K562 (cell line): Measurements from ENCODE around the gene LDLR. TPM values are rescaled to one million over a fixed set of nuclear protein-coding genes. Genes with fewer than 3 reads are reported as not detected.

Experiments used
- ATAC-seq: fragments of 200-7000 bp; cut with Tn5 transposase; 3 replicates; pipeline ENCODE4 v1.9.1; 2020; ENCODE audit warnings: moderate library complexity
- BruUV-seq: library from RNA; stranded (reverse); fragments of 400-500 nt; replicated peaks from 2 replicates; lab custom pipeline; 2021; lab: Mats Ljungman, UMichigan
- CTCF ChIA-PET: fragments of 300-600 bp; formaldehyde crosslinking; extraction: SDS; loops from one replicate; lab custom pipeline; 2021; ENCODE audit warnings: low intra/inter-chr PET ratio; lab: Yijun Ruan, JAX
- POLR2A ChIA-PET: fragments of 300-600, 350-650 bp; sonication (Branson Sonifier 250); formaldehyde crosslinking; extraction: SDS; loops from one replicate; lab custom pipeline; 2021; ENCODE audit warnings: antibody characterized with exemption, inconsistent platforms; lab: Yijun Ruan, JAX
- DNase-seq, 4 experiments: peaks; one replicate each; pipeline versions ENCODE4 v3.0.0 to v3.0.0-alpha.2; 2011 to 2018; ENCODE audit warnings: low spot score in 3 of 4, mixed read lengths in 3 of 4; ENCODE audit errors: extremely low read depth in 1 of 4
- FAIRE-seq: peaks from 2 replicates; lab custom pipeline; 2011; peaks lifted over from hg19 to GRCh38; lab: Jason Lieb, UNC
- H2AFZ ChIP-seq: 2 replicates; pipeline ENCODE4 v1.6.0; 2011; ENCODE audit warnings: low read depth, low read length, control low read depth, inconsistent platforms
- H3K27ac ChIP-seq: fragments of 200-600 bp; 3 replicates; pipeline ENCODE4 v1.8.0; 2011; ENCODE audit warnings: low read depth, mild to moderate bottlenecking, control low read depth, inconsistent platforms, low read length, moderate library complexity, mixed read lengths; ENCODE audit errors: extremely low read depth
- H3K27me3 ChIP-seq, 2 experiments: fragments of 300-600 bp in 1 of 2; 2 replicates in 1 of 2; 3 replicates in 1 of 2; pipeline versions ENCODE4 v1.6.0 to v1.8.0; 2011; ENCODE audit warnings: inconsistent platforms in 2 of 2, low read length in 2 of 2, mild to moderate bottlenecking in 1 of 2, mixed read lengths in 1 of 2, moderate library complexity in 1 of 2; ENCODE audit not compliant: control insufficient read depth in 2 of 2, insufficient read depth in 2 of 2
- H3K36me3 ChIP-seq: fragments of 300-600 bp; 3 replicates; pipeline ENCODE4 v1.8.0; 2011; ENCODE audit warnings: mild to moderate bottlenecking, low read length, inconsistent platforms; ENCODE audit not compliant: control insufficient read depth, insufficient read depth
- H3K4me1 ChIP-seq, 2 experiments: fragments of 200-600 bp in 1 of 2; replicated peaks in 1 of 2; 2 replicates in 1 of 2; 3 replicates in 1 of 2; pipeline versions ENCODE4 v1.5.1 to v1.8.0; 2011; ENCODE audit warnings: inconsistent platforms in 2 of 2, low read length in 2 of 2, mild to moderate bottlenecking in 1 of 2, mixed read lengths in 1 of 2, moderate library complexity in 1 of 2; ENCODE audit not compliant: control insufficient read depth in 2 of 2, insufficient read depth in 2 of 2
- H3K4me2 ChIP-seq: 2 replicates; pipeline ENCODE4 v1.6.1; 2011; ENCODE audit warnings: low read length, control low read depth, inconsistent platforms, mixed read lengths; ENCODE audit not compliant: insufficient read depth
- H3K4me3 ChIP-seq: fragments of 200-600 bp; sonication (generic), shearing (Covaris generic); 2 replicates; pipeline ENCODE4 v1.5.1; 2016; ENCODE audit warnings: control low read depth, inconsistent platforms
- H3K79me2 ChIP-seq: fragments of 200-600 bp; 3 replicates; pipeline ENCODE4 v1.8.0; 2011; ENCODE audit warnings: low read length, inconsistent platforms; ENCODE audit not compliant: control insufficient read depth, insufficient read depth
- H3K9ac ChIP-seq, 2 experiments: 2 replicates each; pipeline versions ENCODE4 v1.6.0 to v1.6.1; 2011; ENCODE audit warnings: low read depth in 2 of 2, low read length in 2 of 2, control low read depth in 1 of 2, inconsistent platforms in 1 of 2, mild to moderate bottlenecking in 1 of 2, mixed read lengths in 1 of 2; ENCODE audit not compliant: insufficient read depth in 1 of 2
- H3K9me1 ChIP-seq: one replicate; pipeline ENCODE4 v1.6.0; 2011; ENCODE audit warnings: inconsistent platforms, mild to moderate bottlenecking, low read length, moderate library complexity; ENCODE audit not compliant: control insufficient read depth, insufficient read depth
- H3K9me3 ChIP-seq: replicated peaks from 2 replicates; pipeline ENCODE4 v1.5.1; 2011; ENCODE audit warnings: low read depth, low read length, inconsistent platforms; ENCODE audit not compliant: control insufficient read depth, insufficient read depth
- H4K20me1 ChIP-seq: replicated peaks from 2 replicates; pipeline ENCODE4 v1.6.1; 2011; ENCODE audit warnings: low read length, inconsistent platforms, mixed read lengths; ENCODE audit not compliant: control insufficient read depth, insufficient read depth
- ADNP ChIP-seq: fragments of 200-800 bp; sonication (Bioruptor generic); IDR thresholded peaks from 2 replicates; pipeline ENCODE4 v1.6.1; 2016; ENCODE audit warnings: missing genetic modification characterization, missing compliant biosample characterization
- KLF16 ChIP-seq: IDR thresholded peaks from 2 replicates; pipeline ENCODE4 v1.6.1; 2016; ENCODE audit warnings: antibody characterized with exemption
- POLR2A ChIP-seq: fragments of 450-650 bp; conservative IDR thresholded peaks from 2 replicates; pipeline ENCODE4 v1.6.1; 2016
- RFX1 ChIP-seq: fragments of 450-650 bp; IDR thresholded peaks from 2 replicates; pipeline ENCODE4 v1.6.1; 2016; ENCODE audit warnings: mild to moderate bottlenecking, moderate library complexity
- ZFX ChIP-seq: sonication (generic); formaldehyde crosslinking; IDR thresholded peaks from 2 replicates; pipeline ENCODE4 v1.8.0; 2022; ENCODE audit warnings: mild to moderate bottlenecking, missing genetic modification reagents, moderate library complexity
- ZNF324 ChIP-seq: fragments of 250-450 bp; sonication (Bioruptor Pico); IDR thresholded peaks from 2 replicates; pipeline ENCODE4 v1.4.0; 2020; ENCODE audit warnings: mild to moderate bottlenecking
- WGBS: fragments of 100-300 bp; shearing (Covaris generic); methylation state at CpG from one replicate; pipeline ENCODE4 v1.1.6; 2016; ENCODE audit warnings: low coverage, mixed read lengths; ENCODE audit not compliant: insufficient coverage; ENCODE audit errors: missing lambda C conversion rate; 5-methylcytosine and 5-hydroxymethylcytosine counted together
- in situ Hi-C: fragments of 300-500 bp; cut with MboI; formaldehyde crosslinking; loops from 4 replicates; pipeline ENCODE4 v1.15.0; 2018; ENCODE audit warnings: inconsistent platforms, mixed read lengths
- intact Hi-C: fragments of 100-400 bp; cut with micrococcal nuclease; formaldehyde crosslinking; loops from 2 replicates; pipeline ENCODE4 v1.14.2; 2022
- polyA plus RNA-seq, 8 experiments: library from polyadenylated mRNA; depleted of rRNA in 4 of 8; stranded (reverse) in 5 of 8; unstranded in 3 of 8; fragments of >200 nt; fragmentation: Nextera tagmentation in 2 of 8; fragmentation: Illumina TruSeq in 1 of 8; extraction: Ambion mirVana in 2 of 8; extraction: Trizol in 1 of 8; gene quantifications; 2 replicates each; pipeline versions ENCODE4 v1.2.1 to v1.2.3, GENCODE V29; 2011 to 2014; ENCODE audit warnings: inconsistent platforms in 1 of 8, missing spikeins in 1 of 8
- total RNA-seq, 7 experiments: library from RNA; depleted of rRNA in 6 of 7; stranded (reverse); fragments of >200 nt in 6 of 7; fragmentation: Illumina TruSeq in 2 of 7; extraction: Trizol in 2 of 7; gene quantifications; 2 replicates each; pipeline versions ENCODE4 v1.2.1 to v1.2.3, GENCODE V29; 2011 to 2021; ENCODE audit warnings: low replicate concordance in 1 of 7
- TF ChIP-seq, protein P1 (sequence below): fragments of 250-450 bp; sonication (Bioruptor Pico); IDR thresholded peaks from 2 replicates; pipeline ENCODE4 v1.8.0; 2022; ENCODE audit warnings: inconsistent platforms
- TF ChIP-seq, protein P2 (sequence below): fragments of 450-650 bp; formaldehyde crosslinking; IDR thresholded peaks from 2 replicates; pipeline ENCODE4 v1.4.0; 2022; ENCODE audit warnings: missing genetic modification characterization
- TF ChIP-seq, protein P3 (sequence below): fragments of 450-650 bp; IDR thresholded peaks from 2 replicates; pipeline ENCODE4 v1.6.1; 2016

LDLR gene
- total and polyA plus RNA-seq, 9 of the 15 experiments (the other 6 are each of a cell fraction or from before 2014, with no cell fraction given): 19.9 to 114 (median 56.3) TPM

DNA sequence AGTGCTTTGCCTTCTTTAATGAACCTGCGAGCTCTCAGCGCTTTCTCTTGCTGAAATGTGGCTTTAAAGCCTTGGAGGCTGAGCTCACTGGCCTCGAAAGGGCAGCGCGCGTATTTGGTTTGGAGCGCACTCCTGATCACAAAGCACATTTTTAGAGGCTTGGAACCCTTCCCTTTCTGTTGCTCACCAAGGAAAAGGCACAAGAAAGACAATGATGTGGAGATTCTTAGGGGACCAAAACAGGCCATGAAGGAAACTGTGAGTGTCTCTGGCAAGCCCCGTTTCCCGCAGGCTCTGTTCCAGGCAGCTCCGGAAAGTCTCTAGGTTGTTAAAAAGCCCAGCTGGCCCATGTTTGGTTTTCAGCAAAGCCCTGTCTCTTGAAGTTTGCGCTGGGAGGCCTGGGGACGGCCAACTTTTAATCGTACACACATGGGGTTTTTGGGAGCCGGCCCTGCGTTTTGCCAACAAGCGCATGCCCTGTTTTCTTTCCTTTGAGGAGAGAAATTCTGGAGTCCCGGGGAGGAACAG is 75.7 kb downstream of the LDLR start (continued):
- TF ChIP-seq, protein P1, sequence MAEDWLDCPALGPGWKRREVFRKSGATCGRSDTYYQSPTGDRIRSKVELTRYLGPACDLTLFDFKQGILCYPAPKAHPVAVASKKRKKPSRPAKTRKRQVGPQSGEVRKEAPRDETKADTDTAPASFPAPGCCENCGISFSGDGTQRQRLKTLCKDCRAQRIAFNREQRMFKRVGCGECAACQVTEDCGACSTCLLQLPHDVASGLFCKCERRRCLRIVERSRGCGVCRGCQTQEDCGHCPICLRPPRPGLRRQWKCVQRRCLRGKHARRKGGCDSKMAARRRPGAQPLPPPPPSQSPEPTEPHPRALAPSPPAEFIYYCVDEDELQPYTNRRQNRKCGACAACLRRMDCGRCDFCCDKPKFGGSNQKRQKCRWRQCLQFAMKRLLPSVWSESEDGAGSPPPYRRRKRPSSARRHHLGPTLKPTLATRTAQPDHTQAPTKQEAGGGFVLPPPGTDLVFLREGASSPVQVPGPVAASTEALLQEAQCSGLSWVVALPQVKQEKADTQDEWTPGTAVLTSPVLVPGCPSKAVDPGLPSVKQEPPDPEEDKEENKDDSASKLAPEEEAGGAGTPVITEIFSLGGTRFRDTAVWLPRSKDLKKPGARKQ (CRISPR knock-in tag): no peak
- no peak for TF ChIP-seq ZFX (CRISPR knock-in tag)

DNA sequence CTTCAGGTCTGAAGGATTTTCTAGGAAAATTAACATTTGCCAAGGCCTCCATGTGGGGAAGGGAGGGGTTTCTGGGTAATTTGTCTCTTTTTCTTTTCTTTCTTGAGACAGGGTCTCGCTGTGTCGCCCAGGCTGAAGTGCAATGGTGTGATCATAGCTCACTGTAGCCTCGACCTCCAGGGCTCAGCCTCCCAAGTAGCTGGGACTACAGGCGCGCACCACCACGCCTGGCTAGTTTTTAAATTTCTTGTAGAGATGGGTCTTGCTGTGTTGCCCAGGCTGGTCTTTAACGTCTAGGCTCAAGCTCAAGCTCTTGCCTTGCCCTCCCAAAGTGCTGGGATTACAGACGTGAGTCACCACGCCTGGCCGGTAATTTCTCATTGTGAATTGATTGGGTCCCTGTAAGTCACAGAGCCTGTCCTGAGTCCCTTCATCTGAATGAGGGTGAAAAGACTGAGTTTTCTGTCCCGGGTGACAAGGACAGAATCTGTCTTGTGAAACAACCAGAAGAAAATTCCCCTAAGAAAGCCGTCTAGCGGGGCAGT is 76.3 kb downstream of the LDLR start:
- Histone ChIP-seq H3K4me3 (no peak overlapping the region), H2AFZ (no peak overlapping the region), H3K4me1 (peaks cover 0 to 3% of the 10 kb centered on the region in 2 experiments; a peak in 2 of 5 replicates), H3K9ac (no peak overlapping the region), H3K27me3 (no peaks in the 10 kb centered on the region), H3K9me3 (no peaks in the 10 kb centered on the region), H3K79me2 (no peaks in the 10 kb centered on the region), H3K4me2 (no peak overlapping the region), H4K20me1 (no peaks in the 10 kb centered on the region), H3K27ac (no peak overlapping the region), H3K36me3 (peaks cover 32% of the 10 kb centered on the region; the same call in 2 of the 3 replicates), H3K9me1 (no peaks in the 10 kb centered on the region)
- FAIRE-seq: peak; percentile 6
- intact Hi-C loops: no loop called here
- POLR2A ChIA-PET: interaction anchor here (0.8 to 1.5 kb wide), 2 partner anchors 13 to 201 kb away, joined by 3 read pairs; no protein-coding TSS in a partner anchor
- WGBS: 84% methylated on average over 11 of the region's 13 CpGs
- DNase-seq: no peak
- BruUV-seq: no TSS peak
- CTCF ChIA-PET: no interaction called here
- in situ Hi-C loops: no loop called here
- no peak for ATAC-seq
- TF ChIP-seq ADNP (no peak), POLR2A (no peak), KLF16 (no peak), ZNF324 (CRISPR knock-in tag) (no peak), RFX1 (no peak)
- TF ChIP-seq, protein P2, sequence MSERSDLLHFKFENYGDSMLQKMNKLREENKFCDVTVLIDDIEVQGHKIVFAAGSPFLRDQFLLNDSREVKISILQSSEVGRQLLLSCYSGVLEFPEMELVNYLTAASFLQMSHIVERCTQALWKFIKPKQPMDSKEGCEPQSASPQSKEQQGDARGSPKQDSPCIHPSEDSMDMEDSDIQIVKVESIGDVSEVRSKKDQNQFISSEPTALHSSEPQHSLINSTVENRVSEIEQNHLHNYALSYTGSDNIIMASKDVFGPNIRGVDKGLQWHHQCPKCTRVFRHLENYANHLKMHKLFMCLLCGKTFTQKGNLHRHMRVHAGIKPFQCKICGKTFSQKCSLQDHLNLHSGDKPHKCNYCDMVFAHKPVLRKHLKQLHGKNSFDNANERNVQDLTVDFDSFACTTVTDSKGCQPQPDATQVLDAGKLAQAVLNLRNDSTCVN (CRISPR knock-in tag): no peak
- TF ChIP-seq, protein P3, sequence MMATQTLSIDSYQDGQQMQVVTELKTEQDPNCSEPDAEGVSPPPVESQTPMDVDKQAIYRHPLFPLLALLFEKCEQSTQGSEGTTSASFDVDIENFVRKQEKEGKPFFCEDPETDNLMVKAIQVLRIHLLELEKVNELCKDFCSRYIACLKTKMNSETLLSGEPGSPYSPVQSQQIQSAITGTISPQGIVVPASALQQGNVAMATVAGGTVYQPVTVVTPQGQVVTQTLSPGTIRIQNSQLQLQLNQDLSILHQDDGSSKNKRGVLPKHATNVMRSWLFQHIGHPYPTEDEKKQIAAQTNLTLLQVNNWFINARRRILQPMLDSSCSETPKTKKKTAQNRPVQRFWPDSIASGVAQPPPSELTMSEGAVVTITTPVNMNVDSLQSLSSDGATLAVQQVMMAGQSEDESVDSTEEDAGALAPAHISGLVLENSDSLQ: no peak
